GM12872 (cell line): ENCODE measurements around the gene GALNT14.

ENCODE experiments used
- TF ChIP-seq, protein P1 (sequence below): IDR thresholded peaks from 3 replicates; pipeline ENCODE4 v1.5.1; 2011; ENCODE audit warnings: low read depth, mild to moderate bottlenecking, low read length, moderate library complexity; ENCODE audit not compliant: insufficient read depth

Gene GALNT14

GRCh38 chr2:31047599-31047998 lies 90.6 kb downstream of the GALNT14 start:
- TF ChIP-seq, protein P1, sequence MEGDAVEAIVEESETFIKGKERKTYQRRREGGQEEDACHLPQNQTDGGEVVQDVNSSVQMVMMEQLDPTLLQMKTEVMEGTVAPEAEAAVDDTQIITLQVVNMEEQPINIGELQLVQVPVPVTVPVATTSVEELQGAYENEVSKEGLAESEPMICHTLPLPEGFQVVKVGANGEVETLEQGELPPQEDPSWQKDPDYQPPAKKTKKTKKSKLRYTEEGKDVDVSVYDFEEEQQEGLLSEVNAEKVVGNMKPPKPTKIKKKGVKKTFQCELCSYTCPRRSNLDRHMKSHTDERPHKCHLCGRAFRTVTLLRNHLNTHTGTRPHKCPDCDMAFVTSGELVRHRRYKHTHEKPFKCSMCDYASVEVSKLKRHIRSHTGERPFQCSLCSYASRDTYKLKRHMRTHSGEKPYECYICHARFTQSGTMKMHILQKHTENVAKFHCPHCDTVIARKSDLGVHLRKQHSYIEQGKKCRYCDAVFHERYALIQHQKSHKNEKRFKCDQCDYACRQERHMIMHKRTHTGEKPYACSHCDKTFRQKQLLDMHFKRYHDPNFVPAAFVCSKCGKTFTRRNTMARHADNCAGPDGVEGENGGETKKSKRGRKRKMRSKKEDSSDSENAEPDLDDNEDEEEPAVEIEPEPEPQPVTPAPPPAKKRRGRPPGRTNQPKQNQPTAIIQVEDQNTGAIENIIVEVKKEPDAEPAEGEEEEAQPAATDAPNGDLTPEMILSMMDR, result no peak

DNA sequence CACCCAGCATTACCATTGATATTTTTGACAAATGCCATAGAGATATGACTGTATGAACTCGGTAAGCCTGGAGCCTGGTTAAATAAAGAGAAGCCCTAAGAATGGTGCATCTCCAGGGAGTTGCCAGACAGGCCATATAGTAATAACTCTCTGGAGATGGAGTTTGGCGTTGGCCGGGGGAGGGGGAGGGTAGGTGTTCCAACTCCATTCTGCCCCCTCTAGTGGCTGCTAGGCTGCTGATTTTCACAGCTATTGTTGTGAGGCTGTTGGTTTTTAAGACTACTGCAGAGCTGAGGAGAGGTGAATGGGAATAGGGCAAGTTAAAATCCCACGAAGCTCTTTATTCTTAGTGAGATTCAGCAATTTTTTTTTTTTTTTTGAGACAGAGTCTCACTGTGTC lies 99.9 kb downstream of the GALNT14 start:
- TF ChIP-seq, protein P1, result no peak

GRCh38 chr2:31037058-31037457 lies 101.2 kb downstream of the GALNT14 start:
- TF ChIP-seq, protein P1, result no peak

- TF ChIP-seq, protein P1, result peak; percentile 10; the same call in 1 of the 3 replicates
These were observed 105.2 kb downstream of the GALNT14 start for GRCh38 chr2:31033032-31033431.

DNA sequence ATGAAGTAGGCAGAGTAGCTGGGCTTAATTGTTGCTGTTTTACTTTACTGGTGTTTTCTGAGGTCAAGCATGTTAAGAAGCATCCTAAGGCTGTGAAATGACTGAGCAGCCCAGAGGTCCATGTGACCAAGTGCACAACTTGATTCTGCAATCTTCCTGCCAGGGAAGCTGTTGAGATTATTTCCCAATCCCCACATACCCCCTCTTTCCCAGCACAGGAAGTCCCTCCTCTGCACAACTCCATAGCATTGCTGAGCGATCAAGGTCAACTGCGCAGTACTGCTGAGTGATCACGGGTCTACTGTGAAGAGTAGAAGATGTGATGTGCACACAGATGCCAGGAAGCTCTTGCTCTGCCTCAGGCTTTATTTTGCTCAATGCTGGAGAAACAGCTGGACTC lies 105.8 kb downstream of the GALNT14 start:
- TF ChIP-seq, protein P1, result no peak

GRCh38 chr2:31031132-31031706 lies 107.0 kb downstream of the GALNT14 start:
- TF ChIP-seq, protein P1, result no peak

DNA sequence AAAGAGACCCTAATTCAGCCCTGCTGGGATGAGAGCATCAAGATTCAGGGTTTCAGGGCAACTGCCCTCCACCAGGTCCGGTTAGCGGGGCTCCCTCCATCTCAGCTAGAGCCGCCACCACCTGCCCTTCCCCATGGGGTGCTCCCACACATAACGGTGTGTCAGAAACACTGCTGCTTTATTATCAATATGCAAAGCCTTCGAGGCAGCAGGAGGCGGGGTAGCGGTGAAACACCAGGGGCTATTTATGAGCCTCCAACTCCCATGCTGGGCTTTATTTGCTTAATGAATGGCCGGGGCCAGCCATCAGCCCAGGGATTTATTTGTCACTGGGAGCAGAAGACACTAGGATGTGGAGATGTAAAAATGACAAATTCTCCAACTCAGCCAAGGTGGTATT lies 109.8 kb downstream of the GALNT14 start:
- TF ChIP-seq, protein P1, result no peak
